K562 (cell line): Measurements from ENCODE around the gene C11orf91. TPM values are rescaled to one million over a fixed set of nuclear protein-coding genes. Genes with fewer than 3 reads are reported as not detected.

Source experiments
- AFF1 ChIP-seq, 2 experiments: fragments of 450-650 bp; IDR thresholded peaks; 2 replicates each; pipeline ENCODE4 v1.6.1; 2018; ENCODE audit warnings: mild to moderate bottlenecking in 2 of 2, low read depth in 1 of 2; ENCODE audit not compliant: partially characterized antibody in 2 of 2
- AFF4 ChIP-seq: sonication (generic); formaldehyde crosslinking; IDR thresholded peaks from 2 replicates; pipeline ENCODE4 v1.8.0; 2023; ENCODE audit warnings: mild to moderate bottlenecking, missing genetic modification reagents
- ARNT ChIP-seq, 2 experiments: fragments of 450-650 bp; IDR thresholded peaks; 2 replicates each; pipeline ENCODE4 v1.6.1; 2016; ENCODE audit warnings: mild to moderate bottlenecking in 1 of 2
- BRD9 ChIP-seq: fragments of 450-650 bp; IDR thresholded peaks from 2 replicates; pipeline ENCODE4 v1.6.1; 2018; ENCODE audit warnings: low read depth; ENCODE audit not compliant: partially characterized antibody
- CBX3 ChIP-seq, 2 experiments: IDR thresholded peaks; 1 replicate in 1 of 2; 2 replicates in 1 of 2; pipeline ENCODE4 v1.6.1; 2012; ENCODE audit warnings: inconsistent platforms in 2 of 2, low read length in 2 of 2, borderline replicate concordance in 1 of 2, control low read depth in 1 of 2
- FOXJ2 ChIP-seq: fragments of 200-800 bp; sonication (Bioruptor generic); IDR thresholded peaks from 2 replicates; pipeline ENCODE4 v1.6.1; 2016; ENCODE audit warnings: missing genetic modification characterization, missing compliant biosample characterization
- HEY1 ChIP-seq: fragments of 250-450 bp; sonication (Bioruptor Pico); IDR thresholded peaks from 2 replicates; pipeline ENCODE4 v1.5.0; 2020; ENCODE audit warnings: mild to moderate bottlenecking, moderate library complexity, borderline replicate concordance
- MAFF ChIP-seq: IDR thresholded peaks from 2 replicates; pipeline ENCODE4 v1.6.1; 2012; ENCODE audit warnings: low read length, improper control_type of control experiment
- MCM3 ChIP-seq: fragments of 450-650 bp; IDR thresholded peaks from 2 replicates; pipeline ENCODE4 v1.6.1; 2016
- MECOM ChIP-seq: fragments of 250-450 bp; sonication (Bioruptor Pico); IDR thresholded peaks from 2 replicates; pipeline ENCODE4 v1.8.0; 2022; ENCODE audit warnings: inconsistent platforms
- NCOA4 ChIP-seq: fragments of 450-650 bp; IDR thresholded peaks from 2 replicates; pipeline ENCODE4 v1.6.1; 2018; ENCODE audit warnings: mild to moderate bottlenecking; ENCODE audit not compliant: partially characterized antibody
- SMARCE1 ChIP-seq: fragments of 450-650 bp; IDR thresholded peaks from 2 replicates; pipeline ENCODE4 v1.7.1; 2016; ENCODE audit warnings: mild to moderate bottlenecking
- STAT5A ChIP-seq: IDR thresholded peaks from 2 replicates; pipeline ENCODE4 v1.6.1; 2012; ENCODE audit warnings: low read length, inconsistent platforms, borderline replicate concordance
- THRB ChIP-seq: fragments of 450-650 bp; formaldehyde crosslinking; conservative IDR thresholded peaks from 2 replicates; pipeline ENCODE4 v1.4.0; 2022; ENCODE audit warnings: mild to moderate bottlenecking, missing genetic modification characterization
- ZNF12 ChIP-seq: sonication (generic); formaldehyde crosslinking; IDR thresholded peaks from 2 replicates; pipeline ENCODE4 v1.4.0; 2020; ENCODE audit warnings: mild to moderate bottlenecking, missing genetic modification reagents
- ZNF263 ChIP-seq: sonication (generic); formaldehyde crosslinking; IDR thresholded peaks from 2 replicates; pipeline ENCODE4 v1.8.0; 2022; ENCODE audit warnings: mild to moderate bottlenecking, missing genetic modification reagents, borderline replicate concordance
- ZNF551 ChIP-seq: fragments of 250-450 bp; sonication (Bioruptor Pico); IDR thresholded peaks from 2 replicates; pipeline ENCODE4 v1.5.0; 2021; ENCODE audit warnings: mild to moderate bottlenecking, moderate library complexity
- ZNF655 ChIP-seq: fragments of 250-450 bp; sonication (Bioruptor Pico); IDR thresholded peaks from 2 replicates; pipeline ENCODE4 v1.5.0; 2021
- ZNF76 ChIP-seq: fragments of 250-450 bp; sonication (Bioruptor Pico); IDR thresholded peaks from 2 replicates; pipeline ENCODE4 v1.4.0; 2020; ENCODE audit warnings: mild to moderate bottlenecking, moderate library complexity, borderline replicate concordance
- polyA plus RNA-seq, 8 experiments: library from polyadenylated mRNA; depleted of rRNA in 4 of 8; stranded (reverse) in 5 of 8; unstranded in 3 of 8; fragments of >200 nt; fragmentation: Nextera tagmentation in 2 of 8; fragmentation: Illumina TruSeq in 1 of 8; extraction: Ambion mirVana in 2 of 8; extraction: Trizol in 1 of 8; gene quantifications; 2 replicates each; pipeline versions ENCODE4 v1.2.1 to v1.2.3, GENCODE V29; 2011 to 2014; ENCODE audit warnings: inconsistent platforms in 1 of 8, missing spikeins in 1 of 8
- total RNA-seq, 7 experiments: library from RNA; depleted of rRNA in 6 of 7; stranded (reverse); fragments of >200 nt in 6 of 7; fragmentation: Illumina TruSeq in 2 of 7; extraction: Trizol in 2 of 7; gene quantifications; 2 replicates each; pipeline versions ENCODE4 v1.2.1 to v1.2.3, GENCODE V29; 2011 to 2021; ENCODE audit warnings: low replicate concordance in 1 of 7

The C11orf91 gene
- total and polyA plus RNA-seq, 9 of the 15 experiments (the other 6 are each of a cell fraction or from before 2014, with no cell fraction given) = not detected

GRCh38 chr11:33737362-33737821 is 36.8 kb upstream of the C11orf91 start (continued):
- TF ChIP-seq ZNF263 = no peak
- TF ChIP-seq MAFF = no peak
- no peak for TF ChIP-seq AFF4 (CRISPR knock-in tag)
- no peak for TF ChIP-seq MCM3
- TF ChIP-seq ZNF76 = no peak
- no peak for TF ChIP-seq BRD9
- peak; percentile 56; the same call in 1 of the 2 replicates for TF ChIP-seq MECOM (CRISPR knock-in tag)
- TF ChIP-seq FOXJ2 (tag) = no peak
- no peak for TF ChIP-seq ZNF12 (CRISPR knock-in tag)
- peak; percentile 76 to 79; a peak in 3 of 4 replicates for TF ChIP-seq ARNT (IDR thresholded peaks at IDR 0.05)
- TF ChIP-seq SMARCE1 = peak; percentile 94
- TF ChIP-seq NCOA4 = peak; percentile 49
- TF ChIP-seq ZNF551 (CRISPR knock-in tag) = no peak
- TF ChIP-seq THRB (CRISPR knock-in tag) = no peak
- peak; percentile 94 for TF ChIP-seq STAT5A
- peak in 1 of 2 experiments; percentile 64; a peak in 1 of 3 replicates for TF ChIP-seq CBX3 (IDR thresholded peaks at IDR 0.05; ENCODE audit: borderline replicate concordance in 1 of 2, low read length in 2 of 2)
- no peak for TF ChIP-seq ZNF655 (CRISPR knock-in tag)
- TF ChIP-seq AFF1 (IDR thresholded peaks at IDR 0.05; ENCODE audit: low read depth in 1 of 2, partially characterized antibody in 2 of 2) = peak in 1 of 2 experiments; percentile 34
- TF ChIP-seq HEY1 (CRISPR knock-in tag) = no peak
